PC-9 (cell line): ENCODE results near the gene PRUNE2. TPM values are rescaled to one million over a fixed set of nuclear protein-coding genes. Genes with fewer than 3 reads are reported as not detected.

ENCODE experiments used
- BruUV-seq: library from RNA; stranded (reverse); fragments of 400-500 nt; replicated peaks from 2 replicates; lab custom pipeline; 2021; lab: Mats Ljungman, UMichigan
- CTCF ChIA-PET: fragments of 300-600 bp; sonication (Branson Sonifier 250); formaldehyde crosslinking; loops from one replicate; lab custom pipeline; 2022; ENCODE audit warnings: antibody characterized with exemption; lab: Charles Lee
- POLR2A ChIA-PET: fragments of 300-600 bp; sonication (Branson Sonifier 250); formaldehyde crosslinking; loops from one replicate; lab custom pipeline; 2022; ENCODE audit warnings: antibody characterized with exemption; ENCODE audit not compliant: unreplicated experiment; lab: Charles Lee
- DNase-seq, 2 experiments: peaks; one replicate each; pipeline versions ENCODE4 v3.0.0 to v3.0.0-alpha.2; 2015 to 2022; ENCODE audit warnings: mixed read lengths in 1 of 2
- H2AFZ ChIP-seq: fragments of 200-600 bp; sonication (generic); 2 replicates; pipeline ENCODE4 v1.8.1; 2017; ENCODE audit warnings: antibody characterized with exemption
- H3F3A ChIP-seq: fragments of 200-600 bp; sonication (generic); 2 replicates; pipeline ENCODE4 v1.8.1; 2017; ENCODE audit warnings: antibody characterized with exemption, mild to moderate bottlenecking, low read depth; ENCODE audit not compliant: insufficient read depth
- H3K27ac ChIP-seq: fragments of 200-600 bp; sonication (generic); 2 replicates; pipeline ENCODE4 v1.6.1; 2016; ENCODE audit warnings: mixed run types
- H3K27me3 ChIP-seq: fragments of 200-600 bp; sonication (generic); 2 replicates; pipeline ENCODE4 v1.6.1; 2016; ENCODE audit warnings: low read depth, mixed run types; ENCODE audit not compliant: insufficient read depth
- H3K36me3 ChIP-seq: fragments of 200-600 bp; sonication (generic); 2 replicates; pipeline ENCODE4 v1.6.1; 2016; ENCODE audit warnings: low read depth, mixed run types
- H3K4me1 ChIP-seq: fragments of 200-600 bp; sonication (generic); replicated peaks from 2 replicates; pipeline ENCODE4 v1.6.1; 2016; ENCODE audit warnings: mixed run types; ENCODE audit not compliant: insufficient read depth
- H3K4me2 ChIP-seq: fragments of 200-600 bp; sonication (generic); 2 replicates; pipeline ENCODE4 v1.6.1; 2017; ENCODE audit warnings: mixed run types
- H3K4me3 ChIP-seq: fragments of 200-600 bp; sonication (generic); 2 replicates; pipeline ENCODE4 v1.6.1; 2016; ENCODE audit warnings: mixed run types
- H3K79me2 ChIP-seq: fragments of 200-600 bp; sonication (generic); 2 replicates; pipeline ENCODE4 v1.6.1; 2017; ENCODE audit warnings: low read depth, mixed run types
- H3K9me2 ChIP-seq: fragments of 200-600 bp; sonication (generic); 2 replicates; pipeline ENCODE4 v1.8.1; 2017; ENCODE audit warnings: mild to moderate bottlenecking; ENCODE audit not compliant: insufficient read depth
- H3K9me3 ChIP-seq: fragments of 200-600 bp; sonication (generic); 2 replicates; pipeline ENCODE4 v1.8.1; 2016; ENCODE audit warnings: low read depth; ENCODE audit not compliant: insufficient read depth
- H4K20me1 ChIP-seq: fragments of 200-600 bp; sonication (generic); 2 replicates; pipeline ENCODE4 v1.8.1; 2017; ENCODE audit not compliant: insufficient read depth
- EZH2 ChIP-seq: fragments of 200-600 bp; sonication (generic); IDR thresholded peaks from 2 replicates; pipeline ENCODE4 v1.8.0; 2017; ENCODE audit warnings: antibody characterized with exemption, low read depth
- intact Hi-C: fragments of 100-400 bp; cut with micrococcal nuclease; formaldehyde crosslinking; loops from one replicate; pipeline ENCODE4 v1.10.0; 2022; ENCODE audit not compliant: unreplicated experiment
- total RNA-seq: library from RNA; stranded (reverse); gene quantifications from 2 replicates; pipeline ENCODE4 v1.2.3, GENCODE V29; 2021
- TF ChIP-seq, protein P1 (sequence below): fragments of 200-600 bp; sonication (generic); conservative IDR thresholded peaks from 2 replicates; pipeline ENCODE4 v1.6.1; 2017; ENCODE audit warnings: mixed run types, antibody characterized with exemption, mild to moderate bottlenecking, moderate library complexity

The PRUNE2 gene
- total RNA-seq, 1 experiment from 2014 or later, result 0.20 TPM

DNA sequence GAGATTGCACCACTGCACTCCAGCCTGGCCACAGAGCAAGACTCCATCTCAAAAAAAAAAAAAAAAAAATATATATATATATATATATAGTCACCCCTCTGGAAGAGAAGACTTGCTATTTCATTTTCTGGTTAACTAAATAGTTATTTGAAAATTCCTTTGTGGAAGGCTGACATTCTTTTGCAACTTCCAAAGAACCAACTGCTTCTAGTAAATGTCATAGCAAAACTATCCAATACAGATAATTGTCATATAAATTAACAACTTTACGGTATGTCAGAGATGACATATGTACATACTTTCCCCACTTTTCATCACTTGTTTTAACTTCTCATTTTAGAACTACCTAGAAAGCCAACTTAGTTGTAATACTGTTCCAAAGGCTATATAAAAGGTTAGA lies 50.9 kb downstream of the PRUNE2 start:
- H3K9me3 ChIP-seq, result no peaks in the 10 kb centered on the region
- BruUV-seq, result no TSS peak

DNA sequence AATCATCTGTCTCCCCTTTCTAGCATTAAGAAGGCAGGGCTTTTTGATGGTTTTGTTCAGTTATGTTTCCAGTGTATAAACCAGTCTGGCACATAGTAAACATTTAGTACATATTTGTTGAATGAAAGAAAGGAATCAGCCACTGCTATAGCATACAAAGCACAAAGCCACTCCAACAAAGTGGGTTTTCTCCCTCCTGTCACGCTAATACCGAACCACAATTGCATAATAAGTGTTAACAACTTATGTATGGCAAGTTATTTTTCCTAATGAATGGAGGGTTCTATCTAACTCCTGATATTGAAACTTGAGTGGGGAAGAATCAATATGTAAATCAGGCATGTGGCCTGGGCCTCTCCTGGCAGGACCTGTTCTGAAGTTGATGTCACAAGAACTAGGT lies 53.9 kb downstream of the PRUNE2 start:
- Histone ChIP-seq H3K4me1 (no peaks in the 10 kb centered on the region), H3K4me3 (no peak overlapping the region), H3K27me3 (peaks cover 37% of the 10 kb centered on the region), H3K9me3 (no peaks in the 10 kb centered on the region), H3K36me3 (no peaks in the 10 kb centered on the region), H3F3A (no peaks in the 10 kb centered on the region), H4K20me1 (no peaks in the 10 kb centered on the region), H3K4me2 (no peak overlapping the region), H2AFZ (no peak overlapping the region), H3K9me2 (no peaks in the 10 kb centered on the region), H3K79me2 (no peaks in the 10 kb centered on the region), H3K27ac (no peak overlapping the region)
- BruUV-seq, result no TSS peak
- DNase-seq, result no peak
- POLR2A ChIA-PET, result no interaction called here
- intact Hi-C loops, result no loop called here
- TF ChIP-seq EZH2, result no peak
- TF ChIP-seq, protein P1, sequence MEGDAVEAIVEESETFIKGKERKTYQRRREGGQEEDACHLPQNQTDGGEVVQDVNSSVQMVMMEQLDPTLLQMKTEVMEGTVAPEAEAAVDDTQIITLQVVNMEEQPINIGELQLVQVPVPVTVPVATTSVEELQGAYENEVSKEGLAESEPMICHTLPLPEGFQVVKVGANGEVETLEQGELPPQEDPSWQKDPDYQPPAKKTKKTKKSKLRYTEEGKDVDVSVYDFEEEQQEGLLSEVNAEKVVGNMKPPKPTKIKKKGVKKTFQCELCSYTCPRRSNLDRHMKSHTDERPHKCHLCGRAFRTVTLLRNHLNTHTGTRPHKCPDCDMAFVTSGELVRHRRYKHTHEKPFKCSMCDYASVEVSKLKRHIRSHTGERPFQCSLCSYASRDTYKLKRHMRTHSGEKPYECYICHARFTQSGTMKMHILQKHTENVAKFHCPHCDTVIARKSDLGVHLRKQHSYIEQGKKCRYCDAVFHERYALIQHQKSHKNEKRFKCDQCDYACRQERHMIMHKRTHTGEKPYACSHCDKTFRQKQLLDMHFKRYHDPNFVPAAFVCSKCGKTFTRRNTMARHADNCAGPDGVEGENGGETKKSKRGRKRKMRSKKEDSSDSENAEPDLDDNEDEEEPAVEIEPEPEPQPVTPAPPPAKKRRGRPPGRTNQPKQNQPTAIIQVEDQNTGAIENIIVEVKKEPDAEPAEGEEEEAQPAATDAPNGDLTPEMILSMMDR, result no peak
- CTCF ChIA-PET, result no interaction called here

More for the DNA sequence above, 50.9 kb downstream of the PRUNE2 start:
- Histone ChIP-seq H3K4me2 (no peak overlapping the region), H3K9me2 (no peaks in the 10 kb centered on the region), H3K27ac (no peak overlapping the region), H4K20me1 (no peaks in the 10 kb centered on the region), H3K4me3 (no peak overlapping the region), H3K36me3 (no peaks in the 10 kb centered on the region), H3F3A (no peaks in the 10 kb centered on the region), H3K79me2 (no peaks in the 10 kb centered on the region), H3K27me3 (peaks cover 29% of the 10 kb centered on the region), H3K4me1 (no peaks in the 10 kb centered on the region), H2AFZ (no peak overlapping the region)
- intact Hi-C loops, result no loop called here
- TF ChIP-seq, protein P1, result no peak
- no peak for TF ChIP-seq EZH2
- ChIA-PET CTCF (no interaction called here), POLR2A (no interaction called here)
- no peak for DNase-seq

DNA sequence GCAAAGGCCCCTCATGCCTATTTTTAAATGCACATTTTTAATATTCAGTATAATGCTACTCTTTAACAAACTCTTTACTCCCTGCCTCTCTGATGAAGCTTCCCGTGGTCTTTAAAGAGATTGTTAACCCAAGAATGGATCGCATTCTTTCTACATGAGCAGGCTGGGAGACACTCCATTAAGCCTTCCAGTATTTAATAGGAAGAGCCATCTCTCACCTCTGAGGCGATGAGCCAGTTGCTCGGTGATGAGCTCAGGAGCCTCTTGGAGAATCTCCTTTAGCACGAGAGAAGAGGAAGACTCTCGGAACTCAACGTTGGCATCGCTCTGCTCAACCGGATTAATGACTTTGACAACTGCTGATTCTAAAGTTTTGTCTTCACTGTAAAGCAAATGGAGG lies 59.6 kb downstream of the PRUNE2 start:
- Histone ChIP-seq H3K9me3 (no peaks in the 10 kb centered on the region), H4K20me1 (no peaks in the 10 kb centered on the region), H3F3A (no peaks in the 10 kb centered on the region), H3K4me2 (no peak overlapping the region), H2AFZ (no peak overlapping the region), H3K36me3 (no peaks in the 10 kb centered on the region), H3K4me3 (no peak overlapping the region), H3K27me3 (peaks cover 68% of the 10 kb centered on the region), H3K9me2 (no peaks in the 10 kb centered on the region), H3K4me1 (no peaks in the 10 kb centered on the region), H3K27ac (no peak overlapping the region), H3K79me2 (no peaks in the 10 kb centered on the region)
- POLR2A ChIA-PET, result no interaction called here
- TF ChIP-seq, protein P1, result no peak
- TF ChIP-seq EZH2, result no peak
- no TSS peak for BruUV-seq
- intact Hi-C loops, result no loop called here
- no peak for DNase-seq
- CTCF ChIA-PET, result no interaction called here
